ENCODE results near the gene GALNT12.

Gene GALNT12

GRCh38 chr9:98804083-98804482 lies 3.4 kb upstream of the GALNT12 start:
- TF ChIP-seq EP300 (IDR thresholded peaks at IDR 0.05; ENCODE audit: borderline replicate concordance) = no peak
- no peak for TF ChIP-seq CREB1 (IDR thresholded peaks at IDR 0.05; ENCODE audit: low read depth)
- TF ChIP-seq FOXM1 (IDR thresholded peaks at IDR 0.05; ENCODE audit: borderline replicate concordance, low read depth) = no peak
- no peak; the same call in 1 of the 2 replicates for TF ChIP-seq NFIC (IDR thresholded peaks at IDR 0.05)
- no peak for TF ChIP-seq CEBPB (IDR thresholded peaks at IDR 0.05)
- TF ChIP-seq RAD21 (IDR thresholded peaks at IDR 0.05; ENCODE audit: low read depth) = no peak
- TF ChIP-seq TEAD4 (IDR thresholded peaks at IDR 0.05) = no peak
- no peak for TF ChIP-seq EGR1 (IDR thresholded peaks at IDR 0.05)
- TF ChIP-seq YY1 (IDR thresholded peaks at IDR 0.05; ENCODE audit: low read depth) = no peak
- no peak for TF ChIP-seq TAF1 (IDR thresholded peaks at IDR 0.05; ENCODE audit: low read depth)
- no peak for TF ChIP-seq REST (IDR thresholded peaks at IDR 0.05; ENCODE audit: low read depth)
- TF ChIP-seq ZBTB7A (IDR thresholded peaks at IDR 0.05; ENCODE audit: low read depth) = no peak
- TF ChIP-seq USF1 (IDR thresholded peaks at IDR 0.05) = no peak
- TF ChIP-seq TCF12 (IDR thresholded peaks at IDR 0.05; ENCODE audit: low read depth) = no peak
- no peak for TF ChIP-seq MAX (IDR thresholded peaks at IDR 0.05)

GRCh38 chr9:98805506-98806272 lies 1.8 kb upstream of the GALNT12 start:
- TF ChIP-seq TAF1 (IDR thresholded peaks at IDR 0.05; ENCODE audit: low read depth) (no peak), FOXM1 (IDR thresholded peaks at IDR 0.05; ENCODE audit: borderline replicate concordance, low read depth) (no peak), EP300 (IDR thresholded peaks at IDR 0.05; ENCODE audit: borderline replicate concordance) (no peak), CREB1 (IDR thresholded peaks at IDR 0.05; ENCODE audit: low read depth) (no peak), YY1 (IDR thresholded peaks at IDR 0.05; ENCODE audit: low read depth) (no peak), NFIC (IDR thresholded peaks at IDR 0.05) (no peak), MAX (IDR thresholded peaks at IDR 0.05) (no peak), REST (IDR thresholded peaks at IDR 0.05; ENCODE audit: low read depth) (no peak), TCF12 (IDR thresholded peaks at IDR 0.05; ENCODE audit: low read depth) (no peak), RAD21 (IDR thresholded peaks at IDR 0.05; ENCODE audit: low read depth) (no peak)

GRCh38 chr9:98806394-98807035 lies 955 bp upstream of the GALNT12 start:
- no peak for TF ChIP-seq USF1 (IDR thresholded peaks at IDR 0.05)
- TF ChIP-seq NFIC (IDR thresholded peaks at IDR 0.05) = no peak
- no peak for TF ChIP-seq REST (IDR thresholded peaks at IDR 0.05; ENCODE audit: low read depth)
- no peak for TF ChIP-seq YY1 (IDR thresholded peaks at IDR 0.05; ENCODE audit: low read depth)
- TF ChIP-seq TEAD4 (IDR thresholded peaks at IDR 0.05) = no peak
- no peak for TF ChIP-seq ZBTB7A (IDR thresholded peaks at IDR 0.05; ENCODE audit: low read depth)
- TF ChIP-seq TCF12 (IDR thresholded peaks at IDR 0.05; ENCODE audit: low read depth) = no peak
- no peak for TF ChIP-seq CEBPB (IDR thresholded peaks at IDR 0.05)
- TF ChIP-seq EGR1 (IDR thresholded peaks at IDR 0.05) = no peak
- no peak for TF ChIP-seq TAF1 (IDR thresholded peaks at IDR 0.05; ENCODE audit: low read depth)
- no peak for TF ChIP-seq EP300 (IDR thresholded peaks at IDR 0.05; ENCODE audit: borderline replicate concordance)
- TF ChIP-seq FOXM1 (IDR thresholded peaks at IDR 0.05; ENCODE audit: borderline replicate concordance, low read depth) = no peak

- TF ChIP-seq REST (IDR thresholded peaks at IDR 0.05; ENCODE audit: low read depth) = no peak
- TF ChIP-seq YY1 (IDR thresholded peaks at IDR 0.05; ENCODE audit: low read depth) = no peak
- TF ChIP-seq NFIC (IDR thresholded peaks at IDR 0.05) = no peak
- no peak for TF ChIP-seq EP300 (IDR thresholded peaks at IDR 0.05; ENCODE audit: borderline replicate concordance)
- TF ChIP-seq CEBPB (IDR thresholded peaks at IDR 0.05) = no peak
- TF ChIP-seq CREB1 (IDR thresholded peaks at IDR 0.05; ENCODE audit: low read depth) = no peak
- TF ChIP-seq MAX (IDR thresholded peaks at IDR 0.05) = no peak; the same call in 1 of the 2 replicates
- TF ChIP-seq FOXM1 (IDR thresholded peaks at IDR 0.05; ENCODE audit: borderline replicate concordance, low read depth) = no peak
- no peak for TF ChIP-seq RAD21 (IDR thresholded peaks at IDR 0.05; ENCODE audit: low read depth)
- TF ChIP-seq TAF1 (IDR thresholded peaks at IDR 0.05; ENCODE audit: low read depth) = no peak; the same call in 1 of the 2 replicates
- no peak for TF ChIP-seq TEAD4 (IDR thresholded peaks at IDR 0.05)
- no peak for TF ChIP-seq ZBTB7A (IDR thresholded peaks at IDR 0.05; ENCODE audit: low read depth)
- TF ChIP-seq TCF12 (IDR thresholded peaks at IDR 0.05; ENCODE audit: low read depth) = no peak
- no peak for TF ChIP-seq EGR1 (IDR thresholded peaks at IDR 0.05)
- TF ChIP-seq USF1 (IDR thresholded peaks at IDR 0.05) = no peak
These were observed 335 bp downstream of the GALNT12 start for GRCh38 chr9:98807814-98808195.
